SHP77 (cell line): ENCODE measurements around the gene SORCS2.
"Not testable (repeated sequence)": the region's sequence is repeated elsewhere in the genome, so short reads cannot be mapped to it uniquely, and the experiment has no call there.

Experiments
- DNase-seq, 2 experiments: peaks; one replicate each; lab custom pipeline; 2025; lab: John Stamatoyannopoulos, UW

SORCS2 gene

DNA sequence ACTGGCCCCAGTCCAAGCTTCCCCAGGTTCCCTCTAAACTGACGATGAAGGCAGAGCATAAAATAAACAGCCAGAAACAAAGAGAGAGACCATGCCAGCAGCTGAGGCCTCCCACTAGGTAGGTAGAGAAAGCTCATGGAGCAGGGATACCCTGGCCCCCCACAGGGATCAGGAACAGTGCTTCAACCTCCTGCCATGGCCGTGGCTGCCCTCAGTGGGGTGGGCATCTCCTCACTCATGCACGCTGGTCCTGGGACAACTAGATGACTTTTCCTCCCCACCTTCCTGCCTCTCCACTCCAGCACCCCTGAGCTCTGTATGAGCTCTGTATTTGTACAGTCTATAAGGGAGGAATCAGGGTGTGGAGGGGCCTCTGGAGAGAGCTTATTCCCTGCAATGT is 360.1 kb downstream of the SORCS2 start:
- DNase-seq, result no peak

DNA sequence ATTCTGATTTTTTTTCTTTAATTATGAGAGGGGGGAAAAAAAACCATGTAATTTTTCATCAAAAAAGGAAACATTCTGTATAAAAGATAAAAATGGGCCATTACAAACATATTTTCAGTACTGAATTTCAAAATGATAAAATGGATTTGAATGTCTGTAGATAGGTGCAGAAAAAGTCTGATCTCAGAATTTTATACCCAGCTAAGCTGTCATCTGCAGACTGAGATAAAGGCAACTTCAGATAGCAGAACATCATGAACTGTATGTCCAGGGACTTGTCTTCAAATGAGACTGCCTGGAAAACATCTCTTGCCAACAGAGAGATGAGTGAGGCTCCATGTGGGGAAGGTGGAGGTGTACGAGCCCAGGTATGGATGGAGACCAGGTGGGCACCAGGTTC is 360.9 kb downstream of the SORCS2 start:
- no peak for DNase-seq

- DNase-seq, result no peak
These were observed 362.6 kb downstream of the SORCS2 start for GRCh38 chr4:7554905-7555304.

- DNase-seq, result no peak
These were observed 364.2 kb downstream of the SORCS2 start for GRCh38 chr4:7556558-7556957.

GRCh38 chr4:7557456-7557855 is 365.1 kb downstream of the SORCS2 start:
- no peak for DNase-seq

- DNase-seq, result no peak
These were observed 366.1 kb downstream of the SORCS2 start for GRCh38 chr4:7558436-7558835.

DNA sequence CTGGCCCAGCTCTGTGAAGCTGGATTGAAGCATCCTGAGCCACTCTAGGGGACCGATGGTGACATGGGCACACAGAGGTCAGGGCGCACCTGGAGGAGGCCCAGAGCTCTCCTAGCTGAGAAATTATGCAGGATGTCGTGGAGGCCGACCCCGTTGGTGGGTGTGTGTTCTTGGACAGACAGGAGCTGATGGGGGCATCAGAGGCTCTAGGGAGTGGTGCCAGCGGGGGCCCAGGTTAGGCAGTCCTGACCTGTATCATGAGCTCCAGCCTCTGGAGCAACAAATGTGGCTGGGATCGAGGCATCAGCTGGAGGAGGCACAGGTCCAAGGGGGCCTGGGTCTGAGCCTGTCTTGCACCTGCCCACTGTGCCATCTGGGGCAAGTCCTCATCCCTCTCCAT is 367.0 kb downstream of the SORCS2 start:
- DNase-seq, result no peak

DNA sequence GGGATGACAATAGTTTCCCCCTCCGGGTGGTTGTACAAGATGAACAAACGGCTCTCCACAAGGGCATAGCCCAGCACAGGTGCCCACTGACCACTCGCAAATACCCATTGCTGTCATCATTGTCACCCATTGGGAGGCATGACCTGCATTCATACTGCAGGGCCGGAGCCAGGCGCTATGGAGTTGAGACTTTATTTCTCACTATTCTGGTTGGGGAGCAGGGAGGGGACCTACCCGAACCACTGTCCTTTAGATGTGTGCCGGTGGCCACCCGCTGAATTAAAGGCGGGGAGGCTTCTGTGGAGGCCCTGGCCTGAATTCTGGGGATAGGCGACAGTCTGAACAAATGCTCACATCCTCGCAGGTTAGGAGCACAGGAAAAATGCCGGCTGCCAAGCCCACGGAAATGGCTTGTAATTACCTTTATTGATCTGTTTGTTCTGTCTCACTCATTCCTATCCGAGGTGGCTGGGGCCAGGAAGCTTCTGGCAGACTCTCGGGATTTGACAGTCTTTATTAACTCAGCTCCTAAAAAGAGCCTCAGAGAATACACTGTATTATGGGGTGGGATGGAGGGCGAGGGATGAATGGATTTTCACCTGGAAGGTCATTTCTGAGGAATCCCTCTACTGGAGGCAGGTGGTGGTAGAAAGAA is 367.5 kb downstream of the SORCS2 start:
- no peak for DNase-seq

GRCh38 chr4:7561557-7561956 is 369.2 kb downstream of the SORCS2 start:
- DNase-seq, result no peak

- no peak for DNase-seq
These were observed 371.9 kb downstream of the SORCS2 start for GRCh38 chr4:7564242-7564641.

DNA sequence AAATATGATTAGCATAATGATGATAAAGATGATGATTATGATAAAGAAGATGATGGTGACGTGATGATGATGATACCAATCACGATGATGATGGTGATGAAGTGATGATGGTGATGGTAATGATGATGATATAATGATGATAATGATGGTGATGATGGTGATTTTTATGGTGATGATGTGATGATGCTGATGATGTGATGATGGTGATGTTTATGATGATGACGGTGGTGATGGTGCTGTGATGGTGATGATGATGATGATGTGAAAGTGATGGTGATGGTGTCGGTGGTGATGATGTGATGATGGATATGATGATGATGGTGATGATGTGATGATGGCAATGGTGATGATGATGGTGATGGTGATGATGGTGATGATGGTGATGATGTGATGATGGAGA is 373.1 kb downstream of the SORCS2 start:
- no peak for DNase-seq

- no peak for DNase-seq
These were observed 377.8 kb downstream of the SORCS2 start for GRCh38 chr4:7569810-7570783.

DNA sequence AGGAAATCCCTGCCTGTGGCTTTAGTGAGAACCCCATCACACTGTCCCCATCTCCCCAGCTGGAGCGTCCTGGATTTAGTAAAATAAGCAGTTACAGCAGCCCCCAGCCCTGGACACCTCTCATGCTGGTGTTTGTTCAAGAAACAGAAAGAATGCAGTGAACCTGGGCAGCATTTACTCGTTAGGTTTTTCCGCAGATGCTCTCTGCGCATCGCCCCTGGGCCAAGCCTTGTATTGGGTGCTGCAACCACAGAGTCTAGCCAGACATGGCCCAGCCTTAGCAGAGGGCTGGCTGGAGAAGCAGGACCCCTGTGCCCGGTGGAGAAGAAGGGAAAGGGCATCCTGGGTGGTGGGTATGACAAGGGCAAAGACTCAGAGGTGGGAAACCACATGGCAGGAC is 378.7 kb downstream of the SORCS2 start:
- DNase-seq, result no peak

GRCh38 chr4:7571701-7572100 is 379.4 kb downstream of the SORCS2 start:
- DNase-seq, result no peak

GRCh38 chr4:7572894-7573293 is 380.6 kb downstream of the SORCS2 start:
- no peak for DNase-seq

- DNase-seq, result no peak
These were observed 381.3 kb downstream of the SORCS2 start for GRCh38 chr4:7573576-7574091.

DNA sequence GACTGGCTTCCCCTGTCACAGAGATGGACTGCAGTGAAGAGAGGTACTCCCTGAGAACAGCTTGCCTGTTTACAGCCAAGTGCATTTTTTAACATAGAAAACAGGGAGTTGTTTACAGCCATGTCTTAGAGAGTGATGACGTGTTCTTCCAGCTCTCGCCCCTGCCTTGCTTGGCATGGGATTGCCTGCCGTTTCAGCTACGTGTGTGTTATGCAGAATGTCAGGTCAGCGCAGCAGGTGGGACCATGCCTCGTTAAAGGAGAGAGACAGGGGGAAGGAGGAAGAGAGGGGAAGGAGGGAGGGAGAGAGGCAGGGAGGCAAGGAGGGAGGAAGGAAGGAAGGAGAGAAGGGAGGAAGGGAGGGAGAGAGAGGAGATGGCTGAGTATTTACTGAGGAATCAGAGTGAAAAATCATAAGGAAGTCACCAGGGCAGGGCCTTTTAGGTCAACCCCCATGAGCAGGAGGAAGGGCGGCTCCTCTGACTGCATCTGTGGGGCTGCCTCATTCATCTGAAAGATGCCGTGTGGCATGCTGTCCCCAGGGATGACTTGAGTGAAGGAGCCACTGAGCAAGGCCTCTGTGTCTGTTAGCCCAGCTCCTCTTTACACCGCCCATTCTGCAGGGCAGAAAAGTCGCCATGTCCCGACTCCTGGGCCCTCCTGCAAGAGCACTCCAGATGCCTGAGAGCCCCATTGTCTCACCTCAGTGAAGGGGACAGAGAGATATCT is 382.1 kb downstream of the SORCS2 start:
- no peak for DNase-seq

DNA sequence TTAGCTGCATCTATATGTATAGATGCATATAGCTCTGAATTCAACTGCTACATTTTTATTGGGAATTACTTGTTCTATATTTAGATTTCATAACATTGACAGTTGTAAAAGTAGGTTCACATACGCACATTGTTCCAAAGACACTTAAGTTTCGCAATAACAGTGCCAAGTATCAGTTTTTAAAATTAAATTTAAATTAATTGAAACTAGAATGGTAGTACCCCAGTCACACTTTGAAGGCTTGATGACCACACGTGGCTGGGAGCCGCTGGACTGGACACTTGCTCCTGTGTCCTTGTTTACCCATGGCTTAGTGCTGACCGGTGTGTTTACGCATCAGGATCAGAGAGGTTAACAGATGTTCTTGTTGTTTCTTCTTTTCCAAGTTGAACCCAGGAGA is 383.1 kb downstream of the SORCS2 start:
- DNase-seq, result no peak

DNA sequence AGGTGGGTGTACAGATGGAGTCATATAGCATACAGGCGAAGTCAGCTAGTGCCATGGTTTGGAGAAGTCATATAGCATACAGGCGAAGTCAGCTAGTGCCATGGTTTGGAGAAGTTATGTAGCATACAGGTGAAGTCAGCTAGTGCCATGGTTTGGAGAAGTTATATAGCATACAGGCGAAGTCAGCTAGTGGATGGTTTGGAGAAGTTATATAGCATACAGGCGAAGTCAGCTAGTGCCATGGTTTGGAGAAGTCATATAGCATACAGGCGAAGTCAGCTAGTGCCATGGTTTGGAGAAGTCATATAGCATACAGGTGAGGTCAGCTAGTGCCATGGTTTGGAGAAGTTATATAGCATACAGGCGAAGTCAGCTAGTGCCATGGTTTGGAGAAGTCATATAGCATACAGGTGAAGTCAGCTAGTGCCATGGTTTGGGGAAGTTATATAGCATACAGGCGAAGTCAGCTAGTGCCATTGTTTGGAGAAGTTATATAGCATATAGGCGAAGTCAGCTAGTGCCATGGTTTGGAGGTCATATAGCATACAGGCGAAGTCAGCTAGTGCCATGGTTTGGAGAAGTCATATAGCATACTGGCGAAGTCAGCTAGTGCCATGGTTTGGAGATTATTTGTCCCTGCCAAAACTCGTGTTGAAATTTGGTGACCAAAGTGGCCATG is 385.2 kb downstream of the SORCS2 start:
- DNase-seq, result not testable (repeated sequence)

DNA sequence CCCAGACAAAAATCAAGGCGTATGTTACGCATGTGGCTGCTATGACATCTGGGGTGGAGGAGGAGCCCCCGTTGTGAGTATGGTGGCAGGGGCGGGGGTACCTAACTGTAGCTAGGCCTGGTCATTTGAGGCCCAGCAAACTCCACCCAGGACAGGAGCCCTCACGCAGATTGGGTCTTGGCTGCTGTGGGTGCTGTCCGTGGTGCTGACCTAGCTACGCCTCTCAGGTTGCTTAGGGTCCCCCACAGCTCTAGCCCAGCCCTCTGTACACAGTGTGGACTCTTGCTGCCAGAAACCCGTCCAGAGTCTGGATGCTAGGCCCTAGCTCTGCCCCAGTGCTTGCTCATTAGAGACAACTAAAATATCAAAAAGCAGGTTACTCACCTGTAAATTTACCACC is 389.1 kb downstream of the SORCS2 start:
- no peak for DNase-seq

DNA sequence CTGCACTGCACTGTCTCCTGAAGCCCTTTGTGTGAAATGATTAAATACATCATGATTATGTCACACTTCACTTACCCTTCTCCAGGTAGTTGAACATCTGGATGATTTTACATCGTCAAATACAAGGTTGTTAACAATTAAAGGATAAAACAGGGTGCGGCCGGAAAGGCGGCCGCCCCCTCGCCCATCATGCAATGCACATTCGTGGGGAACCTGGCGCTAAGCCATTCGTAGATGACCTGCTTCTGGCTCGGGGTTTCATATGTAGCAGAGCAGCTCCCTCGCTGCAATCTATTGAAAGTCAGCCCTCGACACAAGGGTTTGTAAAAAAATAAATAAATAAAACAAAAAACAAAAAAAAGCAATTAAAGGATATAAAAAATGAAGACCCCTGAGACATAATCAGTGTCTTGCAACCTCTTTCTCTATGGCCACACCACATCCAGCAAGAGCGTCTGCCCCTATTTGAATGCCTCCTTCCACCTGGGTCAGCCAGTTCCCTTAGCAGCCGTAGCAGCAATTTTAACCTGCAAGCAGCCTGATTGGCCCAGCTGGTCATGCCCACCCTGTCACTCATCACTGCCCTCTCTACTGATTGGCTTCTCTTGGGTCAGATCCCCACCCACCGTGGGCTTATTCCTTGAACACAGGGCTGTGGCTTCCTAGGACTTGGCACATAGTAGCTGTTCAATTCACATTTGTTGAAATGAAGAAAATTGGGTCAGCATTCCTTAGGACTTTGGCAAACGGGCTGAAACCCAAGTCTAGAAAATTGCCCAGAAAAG is 390.2 kb downstream of the SORCS2 start:
- no peak for DNase-seq
